GM18520 (cell line): ENCODE results near the gene TMEM222.
"Not testable (repeated sequence)": the region's sequence is repeated elsewhere in the genome, so short reads cannot be mapped to it uniquely, and the experiment has no call there.

ENCODE experiments used
- ATAC-seq: cut with Tn5 transposase; IDR thresholded peaks from one replicate; pipeline ENCODE4 v1.9.1; 2021; ENCODE audit not compliant: unreplicated experiment

The TMEM222 gene

GRCh38 chr1:27377760-27378495 lies 56.0 kb downstream of the TMEM222 start:
- ATAC-seq = no peak

GRCh38 chr1:27379564-27380122 lies 57.7 kb downstream of the TMEM222 start:
- ATAC-seq = no peak

- no peak for ATAC-seq
Measured at GRCh38 chr1:27380224-27380623, 58.3 kb downstream of the TMEM222 start.

GRCh38 chr1:27380766-27381733 lies 59.1 kb downstream of the TMEM222 start:
- no peak for ATAC-seq

- no peak for ATAC-seq
Measured at GRCh38 chr1:27381969-27382762, 60.2 kb downstream of the TMEM222 start.

- no peak for ATAC-seq
Measured at GRCh38 chr1:27383039-27383605, 61.2 kb downstream of the TMEM222 start, which contains the start of gene CD164L2. Gene CD164L2, minus strand, starts transcription at chr1:27383333. Its CDS starts 94 bp downstream, at chr1:27383239.

- no peak for ATAC-seq
Measured at GRCh38 chr1:27383661-27384060, 61.7 kb downstream of the TMEM222 start.

GRCh38 chr1:27384797-27385196 lies 62.8 kb downstream of the TMEM222 start:
- not testable (repeated sequence) for ATAC-seq
